Measurements from ENCODE around the gene MRPL4. TPM values are rescaled to one million over a fixed set of nuclear protein-coding genes. Genes with fewer than 3 reads are reported as not detected.

Gene MRPL4
- total RNA-seq, 2 experiments from 2014 or later, result 115 to 116 TPM

GRCh38 chr19:10255358-10255757, 3.3 kb downstream of the MRPL4 start:
- no peak overlapping the region for H3K27ac Mint-ChIP-seq
- no peak for DNase-seq

GRCh38 chr19:10256551-10256950, 4.5 kb downstream of the MRPL4 start:
- no peak for DNase-seq
- CTCF ChIA-PET, result interaction anchor here (0.5 to 5.5 kb wide), 2 partner anchors 84 to 131 kb away, joined by 3 to 70 read pairs; no protein-coding TSS in a partner anchor
- intact Hi-C loops (cut with micrococcal nuclease), result no loop called here
- Mint-ChIP-seq H3K36me3 (ENCODE audit: low read depth) (peaks cover 35% of the 10 kb centered on the region), H3K4me3 (no peak overlapping the region), H3K4me1 (ENCODE audit: low read depth) (peaks cover 47% of the 10 kb centered on the region), H3K9me3 (no peaks in the 10 kb centered on the region), H3K27ac (no peak overlapping the region), H3K27me3 (ENCODE audit: low read depth) (no peaks in the 10 kb centered on the region)

More at GRCh38 chr19:10255358-10255757, 3.3 kb downstream of the MRPL4 start:
- Mint-ChIP-seq H3K4me1 (ENCODE audit: low read depth) (peaks cover 51% of the 10 kb centered on the region), H3K9me3 (no peaks in the 10 kb centered on the region), H3K27me3 (ENCODE audit: low read depth) (no peaks in the 10 kb centered on the region), H3K4me3 (no peak overlapping the region), H3K36me3 (ENCODE audit: low read depth) (peaks cover 35% of the 10 kb centered on the region)
- CTCF ChIA-PET, result interaction anchor here (1.4 kb wide), 1 partner anchor 136 kb away, joined by 4 read pairs; no protein-coding TSS in a partner anchor
- intact Hi-C loops (cut with micrococcal nuclease), result no loop called here

GRCh38 chr19:10256970-10257615, 5.1 kb downstream of the MRPL4 start:
- no peaks in the 10 kb centered on the region for H3K27me3 Mint-ChIP-seq (ENCODE audit: low read depth)
- H3K4me3 Mint-ChIP-seq, result no peak overlapping the region
- CTCF ChIA-PET, result interaction anchor here (0.5 to 5.5 kb wide), 3 partner anchors 11 to 131 kb away, joined by 3 to 70 read pairs (median 3); no protein-coding TSS in a partner anchor
- no peak for DNase-seq
- peaks cover 44% of the 10 kb centered on the region for H3K4me1 Mint-ChIP-seq (ENCODE audit: low read depth)
- no peak overlapping the region for H3K27ac Mint-ChIP-seq
- intact Hi-C loops (cut with micrococcal nuclease), result no loop called here
- no peaks in the 10 kb centered on the region for H3K9me3 Mint-ChIP-seq
- H3K36me3 Mint-ChIP-seq (ENCODE audit: low read depth), result peaks cover 33% of the 10 kb centered on the region

GRCh38 chr19:10258080-10258710, 6.2 kb downstream of the MRPL4 start:
- no peak for DNase-seq
- CTCF ChIA-PET, result interaction anchor here (0.6 to 5.5 kb wide), 22 partner anchors 8 to 399 kb away, joined by 3 to 70 read pairs (median 4); partner anchors contain the start of genes ICAM1, ICAM5 and TYK2
- peaks cover 33% of the 10 kb centered on the region for H3K36me3 Mint-ChIP-seq (ENCODE audit: low read depth)
- H3K27ac Mint-ChIP-seq, result no peak overlapping the region
- H3K27me3 Mint-ChIP-seq (ENCODE audit: low read depth), result no peaks in the 10 kb centered on the region
- peaks cover 36% of the 10 kb centered on the region for H3K4me1 Mint-ChIP-seq (ENCODE audit: low read depth)
- no peaks in the 10 kb centered on the region for H3K9me3 Mint-ChIP-seq
- no peak overlapping the region for H3K4me3 Mint-ChIP-seq
- intact Hi-C loops (cut with micrococcal nuclease), result no loop called here

GRCh38 chr19:10259162-10259905, 7.3 kb downstream of the MRPL4 start:
- intact Hi-C loops (cut with micrococcal nuclease), result loop anchor here (1.0 kb wide), 2 partner anchors 10 to 131 kb away; no protein-coding TSS in a partner anchor
- H3K36me3 Mint-ChIP-seq (ENCODE audit: low read depth), result peaks cover 26% of the 10 kb centered on the region
- peak overlapping the region; percentile 81 for H3K27ac Mint-ChIP-seq
- H3K27me3 Mint-ChIP-seq (ENCODE audit: low read depth), result no peaks in the 10 kb centered on the region
- CTCF ChIA-PET, result interaction anchor here (0.5 to 5.5 kb wide), 29 partner anchors 9 to 712 kb away, joined by 3 to 70 read pairs (median 4); partner anchors contain the start of genes ICAM1, ICAM5 and TYK2
- no peaks in the 10 kb centered on the region for H3K9me3 Mint-ChIP-seq
- peak; percentile 99 for DNase-seq
- H3K4me1 Mint-ChIP-seq (ENCODE audit: low read depth), result peaks cover 25% of the 10 kb centered on the region
- H3K4me3 Mint-ChIP-seq, result no peak overlapping the region

GRCh38 chr19:10260141-10260584, 8.1 kb downstream of the MRPL4 start:
- H3K4me1 Mint-ChIP-seq (ENCODE audit: low read depth), result peaks cover 23% of the 10 kb centered on the region
- H3K9me3 Mint-ChIP-seq, result no peaks in the 10 kb centered on the region
- CTCF ChIA-PET, result interaction anchor here (0.6 to 5.5 kb wide), 13 partner anchors 10 to 156 kb away, joined by 3 to 70 read pairs (median 4); partner anchors contain the start of genes ICAM1, ICAM5 and TYK2
- DNase-seq, result peak; percentile 74
- peaks cover 25% of the 10 kb centered on the region for H3K36me3 Mint-ChIP-seq (ENCODE audit: low read depth)
- intact Hi-C loops (cut with micrococcal nuclease), result loop anchor here (2.0 kb wide), 1 partner anchor 121 kb away; the partner anchor contains the start of gene TYK2
- no peaks in the 10 kb centered on the region for H3K27me3 Mint-ChIP-seq (ENCODE audit: low read depth)
- H3K27ac Mint-ChIP-seq, result peak overlapping the region; percentile 80
- no peak overlapping the region for H3K4me3 Mint-ChIP-seq

- H3K4me3 Mint-ChIP-seq, result no peak overlapping the region
- H3K27ac Mint-ChIP-seq, result no peak overlapping the region
- peaks cover 21% of the 10 kb centered on the region for H3K4me1 Mint-ChIP-seq (ENCODE audit: low read depth)
- H3K27me3 Mint-ChIP-seq (ENCODE audit: low read depth), result no peaks in the 10 kb centered on the region
- intact Hi-C loops (cut with micrococcal nuclease), result no loop called here
- DNase-seq, result no peak
- H3K36me3 Mint-ChIP-seq (ENCODE audit: low read depth), result peaks cover 9% of the 10 kb centered on the region
- no peaks in the 10 kb centered on the region for H3K9me3 Mint-ChIP-seq
- CTCF ChIA-PET, result no interaction called here
Observed at GRCh38 chr19:10262771-10263170, 10.8 kb downstream of the MRPL4 start.

GRCh38 chr19:10266706-10267105, 14.7 kb downstream of the MRPL4 start:
- DNase-seq, result no peak
- H3K4me1 Mint-ChIP-seq (ENCODE audit: low read depth), result peaks cover 16% of the 10 kb centered on the region
- intact Hi-C loops (cut with micrococcal nuclease), result no loop called here
- H3K27ac Mint-ChIP-seq, result no peak overlapping the region
- no peaks in the 10 kb centered on the region for H3K27me3 Mint-ChIP-seq (ENCODE audit: low read depth)
- CTCF ChIA-PET, result interaction anchor here (1.9 kb wide), 1 partner anchor 122 kb away, joined by 10 read pairs; no protein-coding TSS in a partner anchor
- H3K36me3 Mint-ChIP-seq (ENCODE audit: low read depth), result peaks cover under 1% of the 10 kb centered on the region
- H3K9me3 Mint-ChIP-seq, result no peaks in the 10 kb centered on the region
- H3K4me3 Mint-ChIP-seq, result no peak overlapping the region

- no peak overlapping the region for H3K4me3 Mint-ChIP-seq
- no peaks in the 10 kb centered on the region for H3K9me3 Mint-ChIP-seq
- DNase-seq, result no peak
- CTCF ChIA-PET, result interaction anchor here (2.8 to 5.4 kb wide), 4 partner anchors 8 to 169 kb away, joined by 11 to 85 read pairs (median 58); no protein-coding TSS in a partner anchor
- H3K4me1 Mint-ChIP-seq (ENCODE audit: low read depth), result peaks cover 27% of the 10 kb centered on the region
- H3K36me3 Mint-ChIP-seq (ENCODE audit: low read depth), result peaks cover 5% of the 10 kb centered on the region
- no peak overlapping the region for H3K27ac Mint-ChIP-seq
- no peaks in the 10 kb centered on the region for H3K27me3 Mint-ChIP-seq (ENCODE audit: low read depth)
- intact Hi-C loops (cut with micrococcal nuclease), result no loop called here
Observed at GRCh38 chr19:10268071-10268470, 16.1 kb downstream of the MRPL4 start.

- H3K27ac Mint-ChIP-seq, result peak overlapping the region; percentile 85
- CTCF ChIA-PET, result interaction anchor here (0.6 to 5.4 kb wide), 26 partner anchors 10 to 270 kb away, joined by 3 to 85 read pairs (median 4); partner anchors contain the start of genes ICAM4, ICAM5 and TYK2
- H3K27me3 Mint-ChIP-seq (ENCODE audit: low read depth), result no peaks in the 10 kb centered on the region
- peak; percentile 93 for DNase-seq
- intact Hi-C loops (cut with micrococcal nuclease), result loop anchor here (1.0 to 2.0 kb wide), 5 partner anchors 10 to 233 kb away; partner anchors contain the start of genes FDX2, KEAP1 and TYK2
- peak overlapping the region; percentile 78 for H3K4me3 Mint-ChIP-seq
- peaks cover 9% of the 10 kb centered on the region for H3K36me3 Mint-ChIP-seq (ENCODE audit: low read depth)
- H3K9me3 Mint-ChIP-seq, result no peaks in the 10 kb centered on the region
- peaks cover 31% of the 10 kb centered on the region for H3K4me1 Mint-ChIP-seq (ENCODE audit: low read depth)
Observed at GRCh38 chr19:10269333-10270179, 17.5 kb downstream of the MRPL4 start.

GRCh38 chr19:10270180-10270615, 18.2 kb downstream of the MRPL4 start:
- H3K4me1 Mint-ChIP-seq (ENCODE audit: low read depth), result peaks cover 34% of the 10 kb centered on the region
- intact Hi-C loops (cut with micrococcal nuclease), result loop anchor here (2.0 kb wide), 3 partner anchors 47 to 233 kb away; partner anchors contain the start of genes FDX2, KEAP1 and TYK2
- no peaks in the 10 kb centered on the region for H3K27me3 Mint-ChIP-seq (ENCODE audit: low read depth)
- H3K36me3 Mint-ChIP-seq (ENCODE audit: low read depth), result peaks cover 13% of the 10 kb centered on the region
- H3K27ac Mint-ChIP-seq, result peak overlapping the region; percentile 85
- DNase-seq, result peak; percentile 72
- no peaks in the 10 kb centered on the region for H3K9me3 Mint-ChIP-seq
- H3K4me3 Mint-ChIP-seq, result peak overlapping the region; percentile 78
- CTCF ChIA-PET, result interaction anchor here (0.6 to 5.4 kb wide), 21 partner anchors 10 to 242 kb away, joined by 3 to 85 read pairs (median 7); partner anchors contain the start of genes ICAM4, ICAM5 and TYK2

All from activated naive CD4-positive, alpha-beta T cell treated with anti-CD3 and anti-CD28 coated beads for 36 hours (primary cell).